Body of pancreas (tissue), 4 donors: ENCODE measurements around the gene COL4A2. TPM values are rescaled to one million over a fixed set of nuclear protein-coding genes. Genes with fewer than 3 reads are reported as not detected.
A peak's percentile ranks its signal among the peaks of the same experiment; 100 is the strongest.

Source experiments
- ATAC-seq: fragments of 150-250 bp; one replicate; pipeline ENCODE4 v1.9.1; 2016
- DNase-seq, 4 donors: peaks; one replicate each; pipeline ENCODE4 v3.0.0-alpha.2; 2019
- H3K27ac ChIP-seq, 4 donors: fragments of 200-600 bp; sonication (generic); 1 replicate in 3 of 4; 2 replicates in 1 of 4; pipeline versions ENCODE4 v1.5.1 to v1.6.1; 2016 to 2019; ENCODE audit warnings: mild to moderate bottlenecking in 1 of 4, mixed read lengths in 1 of 4, moderate library complexity in 1 of 4
- H3K27me3 ChIP-seq, 2 donors: fragments of 200-600 bp; sonication (generic); one replicate each; pipeline ENCODE4 v1.6.0; 2016; ENCODE audit warnings: mild to moderate bottlenecking in 1 of 2
- H3K36me3 ChIP-seq, 2 donors: fragments of 200-600 bp; sonication (generic); replicated peaks in 1 of 2; 2 replicates each; pipeline ENCODE4 v1.5.1; 2016; ENCODE audit warnings: low read depth in 2 of 2; ENCODE audit not compliant: insufficient read depth in 1 of 2
- H3K4me1 ChIP-seq: fragments of 200-600 bp; sonication (generic); one replicate; pipeline ENCODE4 v1.6.0; 2016
- H3K4me3 ChIP-seq, 2 donors: fragments of 200-600 bp; sonication (generic); 1 replicate in 1 of 2; 2 replicates in 1 of 2; pipeline ENCODE4 v1.5.1; 2016 to 2019
- H3K9me3 ChIP-seq, 3 donors: fragments of 200-600 bp; sonication (generic); 1 replicate in 2 of 3; 2 replicates in 1 of 3; pipeline ENCODE4 v1.5.1; 2016
- POLR2A ChIP-seq, 3 donors: fragments of 450-650 bp; IDR thresholded peaks; one replicate each; pipeline ENCODE4 v1.6.1; 2016; ENCODE audit warnings: antibody characterized with exemption in 3 of 3, mild to moderate bottlenecking in 2 of 3
- WGBS, 2 donors: methylation state at CpG; one replicate each; pipeline ENCODE4 v1.1.5; 2017; 5-methylcytosine and 5-hydroxymethylcytosine counted together
- intact Hi-C: fragments of 100-400 bp; cut with DNase I; formaldehyde crosslinking; loops from one replicate; pipeline ENCODE4 v1.15.1; 2023
- total RNA-seq, 2 donors: library from RNA; depleted of rRNA; stranded (reverse); fragments of >200 nt; gene quantifications; one replicate each; pipeline ENCODE4 v1.1.0, GENCODE V29; 2016
- TF ChIP-seq, protein P1 (sequence below), 7 experiments: fragments of 450-650 bp in 4 of 7; fragments of 200-600 bp in 3 of 7; sonication (generic) in 3 of 7; IDR thresholded peaks; one replicate each; pipeline ENCODE4 v1.5.1; 2016 to 2019; ENCODE audit warnings: antibody characterized with exemption in 7 of 7

The COL4A2 gene
- total RNA-seq, 2 donors from 2014 or later: 69.3 to 230 TPM

- Histone ChIP-seq H3K27ac (no peak overlapping the region), H3K4me1 (peaks cover 11% of the 10 kb centered on the region), H3K4me3 (no peak overlapping the region), H3K27me3 (no peaks in the 10 kb centered on the region), H3K9me3 (no peaks in the 10 kb centered on the region), H3K36me3 (no peaks in the 10 kb centered on the region)
- ATAC-seq (no peak), DNase-seq (no peak)
- TF ChIP-seq POLR2A (IDR thresholded peaks at IDR 0.05): no peak
- TF ChIP-seq, protein P1, sequence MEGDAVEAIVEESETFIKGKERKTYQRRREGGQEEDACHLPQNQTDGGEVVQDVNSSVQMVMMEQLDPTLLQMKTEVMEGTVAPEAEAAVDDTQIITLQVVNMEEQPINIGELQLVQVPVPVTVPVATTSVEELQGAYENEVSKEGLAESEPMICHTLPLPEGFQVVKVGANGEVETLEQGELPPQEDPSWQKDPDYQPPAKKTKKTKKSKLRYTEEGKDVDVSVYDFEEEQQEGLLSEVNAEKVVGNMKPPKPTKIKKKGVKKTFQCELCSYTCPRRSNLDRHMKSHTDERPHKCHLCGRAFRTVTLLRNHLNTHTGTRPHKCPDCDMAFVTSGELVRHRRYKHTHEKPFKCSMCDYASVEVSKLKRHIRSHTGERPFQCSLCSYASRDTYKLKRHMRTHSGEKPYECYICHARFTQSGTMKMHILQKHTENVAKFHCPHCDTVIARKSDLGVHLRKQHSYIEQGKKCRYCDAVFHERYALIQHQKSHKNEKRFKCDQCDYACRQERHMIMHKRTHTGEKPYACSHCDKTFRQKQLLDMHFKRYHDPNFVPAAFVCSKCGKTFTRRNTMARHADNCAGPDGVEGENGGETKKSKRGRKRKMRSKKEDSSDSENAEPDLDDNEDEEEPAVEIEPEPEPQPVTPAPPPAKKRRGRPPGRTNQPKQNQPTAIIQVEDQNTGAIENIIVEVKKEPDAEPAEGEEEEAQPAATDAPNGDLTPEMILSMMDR (IDR thresholded peaks at IDR 0.05): no peak
- 60 to 68% methylated on average over 13 to 15 of the region's 15 CpGs for WGBS, 2 donors
- intact Hi-C loops: no loop called here
These were observed 16.3 kb upstream of the COL4A2 start for GRCh38 chr13:110290826-110291225.

- no peak for DNase-seq
- Histone ChIP-seq H3K27me3 (no peaks in the 10 kb centered on the region), H3K36me3 (no peaks in the 10 kb centered on the region), H3K4me1 (peaks cover 7% of the 10 kb centered on the region), H3K9me3 (no peaks in the 10 kb centered on the region), H3K4me3 (no peak overlapping the region), H3K27ac (no peak overlapping the region)
- 77 to 78% methylated on average over 9 of the region's 9 CpGs for WGBS, 2 donors
- ATAC-seq: no peak
- TF ChIP-seq, protein P1 (IDR thresholded peaks at IDR 0.05): no peak
- no peak for TF ChIP-seq POLR2A (IDR thresholded peaks at IDR 0.05)
- intact Hi-C loops: no loop called here
These were observed 15.8 kb upstream of the COL4A2 start for GRCh38 chr13:110291286-110291685.

GRCh38 chr13:110293037-110293436 is 14.0 kb upstream of the COL4A2 start:
- Histone ChIP-seq H3K4me3 (no peak overlapping the region), H3K27me3 (no peaks in the 10 kb centered on the region), H3K27ac (peak overlapping the region in 2 of 4 donors; percentile 9 to 14), H3K9me3 (no peaks in the 10 kb centered on the region), H3K4me1 (peaks cover 13% of the 10 kb centered on the region), H3K36me3 (no peaks in the 10 kb centered on the region)
- intact Hi-C loops: no loop called here
- DNase-seq (no peak), ATAC-seq (no peak)
- WGBS, 2 donors: 49 to 50% methylated on average over 7 of the region's 7 CpGs
- TF ChIP-seq, protein P1 (IDR thresholded peaks at IDR 0.05): no peak

DNA sequence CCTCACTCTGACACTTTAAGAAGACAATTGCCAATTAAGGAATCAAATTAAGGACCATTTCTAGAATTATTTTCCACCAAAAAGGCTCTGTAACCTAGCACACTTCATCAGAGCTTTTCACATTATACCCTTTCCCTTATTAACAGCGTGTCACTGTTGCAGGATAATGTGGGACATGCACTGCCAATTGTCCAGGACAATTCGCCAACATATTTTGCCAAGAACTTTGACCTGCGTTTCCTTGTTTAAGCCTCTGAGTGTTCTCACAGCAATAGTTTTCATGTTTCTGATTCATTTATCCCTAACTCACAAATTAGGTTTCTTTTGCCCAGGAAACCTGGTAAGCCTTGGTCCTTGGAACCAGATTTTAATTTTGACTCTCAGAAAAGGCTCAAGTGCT is 13.4 kb upstream of the COL4A2 start:
- no peak overlapping the region for H3K4me3 ChIP-seq
- 38 to 54% methylated on average over 3 of the region's 3 CpGs for WGBS, 2 donors
- ATAC-seq (no peak), DNase-seq (no peak)
- intact Hi-C loops: no loop called here
- H3K36me3 ChIP-seq: no peaks in the 10 kb centered on the region
- no peaks in the 10 kb centered on the region for H3K9me3 ChIP-seq
- H3K27ac ChIP-seq: peak overlapping the region in 2 of 4 donors; percentile 14 to 23
- TF ChIP-seq, protein P1 (IDR thresholded peaks at IDR 0.05): no peak
- no peak for TF ChIP-seq POLR2A (IDR thresholded peaks at IDR 0.05)
- H3K4me1 ChIP-seq: peaks cover 13% of the 10 kb centered on the region
- H3K27me3 ChIP-seq: no peaks in the 10 kb centered on the region

DNA sequence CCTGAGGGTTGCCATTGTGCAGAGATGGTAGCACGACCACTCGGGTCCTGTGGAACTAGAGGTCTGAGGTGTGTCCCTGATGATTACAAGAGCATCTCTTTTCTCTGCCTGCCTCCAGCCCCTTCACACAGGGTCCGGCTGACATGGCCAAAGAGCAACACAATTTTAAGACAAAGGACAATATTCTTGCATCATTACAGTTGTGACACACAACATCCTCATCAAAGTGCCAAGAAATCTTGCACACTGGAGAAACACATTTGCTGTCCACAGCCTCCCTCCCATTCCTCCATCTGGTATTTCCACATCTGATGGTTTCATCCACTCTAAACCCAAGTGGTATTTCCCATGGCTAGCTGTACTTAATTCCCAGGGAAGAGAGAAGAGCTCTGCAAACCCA is 12.9 kb upstream of the COL4A2 start:
- H3K9me3 ChIP-seq: no peaks in the 10 kb centered on the region
- H3K36me3 ChIP-seq: no peaks in the 10 kb centered on the region
- TF ChIP-seq POLR2A (IDR thresholded peaks at IDR 0.05): no peak
- TF ChIP-seq, protein P1 (IDR thresholded peaks at IDR 0.05): no peak
- no peak overlapping the region for H3K4me3 ChIP-seq
- H3K27ac ChIP-seq: peak overlapping the region in 2 of 4 donors; percentile 14 to 23
- no peak for DNase-seq
- WGBS, 2 donors: 62 to 78% methylated on average over 3 of the region's 3 CpGs
- H3K4me1 ChIP-seq: peaks cover 13% of the 10 kb centered on the region
- H3K27me3 ChIP-seq: no peaks in the 10 kb centered on the region
- intact Hi-C loops: no loop called here
- peak; percentile 34 for ATAC-seq
